G401.6 (cell line): ENCODE data around the gene RBM25.
"Not testable (repeated sequence)": the region's sequence is repeated elsewhere in the genome, so short reads cannot be mapped to it uniquely, and the experiment has no call there.

Experiments used
- FAIRE-seq: peaks from 2 replicates; lab custom pipeline; 2012; peaks lifted over from hg19 to GRCh38; lab: Jason Lieb, UNC

Gene RBM25

GRCh38 chr14:73058224-73058921, at the start of gene RBM25:
RBM25 (plus strand) TSS chr14:73058534; CDS start chr14:73071642, 13,108 bp downstream.
- peak; percentile 99 for FAIRE-seq

- FAIRE-seq = not testable (repeated sequence)
Observed at GRCh38 chr14:73011189-73011588, 47.1 kb upstream of the RBM25 start.

- no peak for FAIRE-seq
Observed at GRCh38 chr14:73014105-73014504, 44.2 kb upstream of the RBM25 start.

GRCh38 chr14:73015552-73015951, 42.8 kb upstream of the RBM25 start:
- FAIRE-seq = not testable (repeated sequence)

- FAIRE-seq = not testable (repeated sequence)
Observed at GRCh38 chr14:73016011-73016410, 42.3 kb upstream of the RBM25 start.

GRCh38 chr14:73022051-73022450, 36.3 kb upstream of the RBM25 start:
- no peak for FAIRE-seq

GRCh38 chr14:73025544-73025943, 32.8 kb upstream of the RBM25 start:
- no peak for FAIRE-seq

- no peak for FAIRE-seq
Observed at GRCh38 chr14:73026243-73026844, 32.0 kb upstream of the RBM25 start.

GRCh38 chr14:73026845-73027542, 31.3 kb upstream of the RBM25 start, which contains the start of gene ZFYVE1:
ZFYVE1 (minus strand) TSS chr14:73027106; CDS start chr14:73024508, 2,598 bp downstream.
- FAIRE-seq = peak; percentile 99

GRCh38 chr14:73027546-73027945, 30.8 kb upstream of the RBM25 start:
- FAIRE-seq = no peak

- FAIRE-seq = no peak
Observed at GRCh38 chr14:73027984-73028383, 30.4 kb upstream of the RBM25 start.

GRCh38 chr14:73036706-73037450, 21.5 kb upstream of the RBM25 start:
- FAIRE-seq = not testable (repeated sequence)

- FAIRE-seq = no peak
Observed at GRCh38 chr14:73047808-73048207, 10.5 kb upstream of the RBM25 start.

- no peak for FAIRE-seq
Observed at GRCh38 chr14:73049428-73049827, 8.9 kb upstream of the RBM25 start.

GRCh38 chr14:73055251-73055650, 3.1 kb upstream of the RBM25 start:
- FAIRE-seq = no peak

- no peak for FAIRE-seq
Observed at GRCh38 chr14:73057944-73058223, 450 bp upstream of the RBM25 start.

GRCh38 chr14:73058922-73059673, 764 bp downstream of the RBM25 start:
- FAIRE-seq = no peak

GRCh38 chr14:73069585-73069984, 11.3 kb downstream of the RBM25 start:
- no peak for FAIRE-seq

GRCh38 chr14:73091044-73091443, 32.7 kb downstream of the RBM25 start:
- no peak for FAIRE-seq

- no peak for FAIRE-seq
Observed at GRCh38 chr14:73097421-73097820, 39.1 kb downstream of the RBM25 start.

GRCh38 chr14:73100334-73100733, 42.0 kb downstream of the RBM25 start:
- FAIRE-seq = no peak
